Measurements from ENCODE around the gene SCIN. TPM values are rescaled to one million over a fixed set of nuclear protein-coding genes. Genes with fewer than 3 reads are reported as not detected.
"Not testable (repeated sequence)": the region's sequence is repeated elsewhere in the genome, so short reads cannot be mapped to it uniquely, and the experiment has no call there.

Gene SCIN
- total and polyA plus RNA-seq, 4 donors, result 0.23 to 9.1 (median 2.9) TPM

DNA sequence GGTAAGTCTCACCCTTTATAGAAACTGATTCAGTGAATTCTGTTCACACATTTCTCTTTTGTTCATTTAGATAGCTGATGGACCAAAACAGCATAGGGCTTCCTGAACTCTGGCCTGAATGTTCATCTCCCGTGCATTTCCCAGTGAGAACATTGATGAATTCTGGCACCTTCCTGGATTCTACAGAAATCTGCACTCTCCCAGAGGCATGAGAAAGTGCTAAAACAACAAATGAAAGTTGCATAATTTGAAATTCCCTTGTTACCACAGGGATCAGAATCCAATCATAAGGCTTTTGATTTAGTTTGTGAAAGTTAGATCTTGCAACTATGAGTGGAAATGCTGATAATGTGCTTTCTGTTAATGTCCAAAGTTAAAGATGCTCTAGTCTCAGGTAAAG, 29.7 kb upstream of the SCIN start:
- Histone ChIP-seq H3K4me3 (ENCODE audit: low read length in 2 of 2) (no peak overlapping the region), H3K27ac (ENCODE audit: low read depth in 1 of 2, low read length in 2 of 2) (no peak overlapping the region), H3K9me3 (ENCODE audit: control insufficient read depth, low read length) (no peaks in the 10 kb centered on the region), H3K27me3 (ENCODE audit: control insufficient read depth in 1 of 2, insufficient read depth in 2 of 2, low read length in 1 of 2) (peaks cover 0 to 2% of the 10 kb centered on the region in 2 donors), H3K36me3 (ENCODE audit: control insufficient read depth in 1 of 2, insufficient read depth in 2 of 2, low read length in 1 of 2) (no peaks in the 10 kb centered on the region), H3K4me1 (ENCODE audit: control insufficient read depth in 1 of 2, insufficient read depth in 2 of 2, low read length in 2 of 2) (no peaks in the 10 kb centered on the region)
- DNase-seq (no peak), ATAC-seq (ENCODE audit: low FRiP score) (no peak)
- intact Hi-C loops (cut with DNase I), result no loop called here
- 29 to 47% methylated on average over 1 of the region's 1 CpG for WGBS, 2 donors

DNA sequence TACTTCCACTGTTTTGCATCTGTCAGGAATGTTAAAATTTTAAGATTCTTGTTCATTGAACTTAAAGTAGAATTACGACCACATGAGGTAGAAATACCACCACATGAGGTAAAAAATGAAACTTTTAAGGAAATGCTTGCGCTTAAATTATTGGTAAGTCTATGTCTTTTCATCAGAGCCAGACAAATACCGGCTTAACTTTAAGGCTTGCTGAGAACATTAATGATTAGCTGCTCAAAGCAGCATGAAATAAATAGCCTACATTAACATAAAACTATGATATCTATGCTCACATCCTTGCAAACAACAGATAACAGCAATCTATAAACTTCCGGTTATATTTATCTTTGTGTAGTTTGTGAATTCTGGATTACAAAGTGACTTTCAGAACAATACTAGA, 26.9 kb upstream of the SCIN start:
- WGBS, 2 donors, result 63 to 73% methylated on average over 4 of the region's 4 CpGs
- Histone ChIP-seq H3K36me3 (ENCODE audit: control insufficient read depth in 1 of 2, insufficient read depth in 2 of 2, low read length in 1 of 2) (no peaks in the 10 kb centered on the region), H3K9me3 (ENCODE audit: control insufficient read depth, low read length) (no peaks in the 10 kb centered on the region), H3K4me1 (ENCODE audit: control insufficient read depth in 1 of 2, insufficient read depth in 2 of 2, low read length in 2 of 2) (no peaks in the 10 kb centered on the region), H3K27ac (ENCODE audit: low read depth in 1 of 2, low read length in 2 of 2) (no peak overlapping the region), H3K27me3 (ENCODE audit: control insufficient read depth in 1 of 2, insufficient read depth in 2 of 2, low read length in 1 of 2) (peaks cover 0 to 2% of the 10 kb centered on the region in 2 donors), H3K4me3 (ENCODE audit: low read length in 2 of 2) (no peak overlapping the region)
- ATAC-seq (ENCODE audit: low FRiP score), result no peak
- no peak for DNase-seq
- intact Hi-C loops (cut with DNase I), result no loop called here

DNA sequence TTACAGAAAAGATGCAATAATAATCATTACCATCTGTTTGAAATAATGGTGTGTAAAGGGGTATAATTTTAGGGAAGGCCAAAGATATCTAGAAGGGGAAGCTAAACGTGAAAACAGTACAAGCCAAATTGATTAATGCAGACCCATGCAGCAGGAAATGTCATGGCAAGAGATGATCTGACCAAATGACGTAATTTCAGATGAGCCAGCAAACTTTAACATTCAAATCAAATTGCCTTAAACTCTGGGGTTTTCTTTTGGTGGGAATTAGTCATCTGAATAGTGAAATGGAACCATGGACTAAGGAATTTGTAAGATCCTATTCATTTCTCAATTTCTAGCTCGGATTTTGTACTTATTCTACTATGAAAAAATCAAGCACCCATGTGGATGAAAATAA, 21.4 kb upstream of the SCIN start:
- no peaks in the 10 kb centered on the region for H3K9me3 ChIP-seq (ENCODE audit: control insufficient read depth, low read length)
- no peak for ATAC-seq (ENCODE audit: low FRiP score)
- no peaks in the 10 kb centered on the region for H3K36me3 ChIP-seq (ENCODE audit: control insufficient read depth in 1 of 2, insufficient read depth in 2 of 2, low read length in 1 of 2)
- no peaks in the 10 kb centered on the region for H3K4me1 ChIP-seq (ENCODE audit: control insufficient read depth in 1 of 2, insufficient read depth in 2 of 2, low read length in 2 of 2)
- no peak overlapping the region for H3K4me3 ChIP-seq (ENCODE audit: low read length in 2 of 2)
- DNase-seq, result no peak
- peaks cover 0 to 1% of the 10 kb centered on the region in 2 donors for H3K27me3 ChIP-seq (ENCODE audit: control insufficient read depth in 1 of 2, insufficient read depth in 2 of 2, low read length in 1 of 2)
- WGBS, 2 donors, result 53 to 62% methylated on average over 3 of the region's 3 CpGs
- intact Hi-C loops (cut with DNase I), result no loop called here
- no peak overlapping the region for H3K27ac ChIP-seq (ENCODE audit: low read depth in 1 of 2, low read length in 2 of 2)

DNA sequence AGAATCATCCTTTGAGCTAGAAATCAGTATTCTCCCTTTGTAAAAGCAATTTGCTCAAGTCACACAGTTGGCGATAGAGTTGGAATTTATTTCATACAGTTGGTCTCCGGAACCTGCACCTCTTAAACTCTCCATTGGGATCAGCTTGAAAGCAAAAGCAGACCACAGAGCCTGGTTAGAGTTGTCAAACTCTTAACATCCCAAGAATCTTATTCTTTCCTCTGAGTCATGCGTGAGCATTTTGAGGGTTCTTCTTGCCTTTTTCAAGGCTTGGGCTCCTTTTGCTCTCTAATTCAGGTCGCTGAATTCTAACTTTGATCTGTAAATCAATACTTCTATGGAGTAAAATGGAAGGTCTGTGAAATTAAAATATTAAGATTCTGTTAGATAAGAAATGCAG, 19.6 kb upstream of the SCIN start:
- ATAC-seq (ENCODE audit: low FRiP score) (no peak), DNase-seq (no peak)
- no peaks in the 10 kb centered on the region for H3K36me3 ChIP-seq (ENCODE audit: control insufficient read depth in 1 of 2, insufficient read depth in 2 of 2, low read length in 1 of 2)
- no peak overlapping the region for H3K4me3 ChIP-seq (ENCODE audit: low read length in 2 of 2)
- H3K27me3 ChIP-seq (ENCODE audit: control insufficient read depth in 1 of 2, insufficient read depth in 2 of 2, low read length in 1 of 2), result no peaks in the 10 kb centered on the region
- H3K27ac ChIP-seq (ENCODE audit: low read depth in 1 of 2, low read length in 2 of 2), result no peak overlapping the region
- no peaks in the 10 kb centered on the region for H3K9me3 ChIP-seq (ENCODE audit: control insufficient read depth, low read length)
- no peaks in the 10 kb centered on the region for H3K4me1 ChIP-seq (ENCODE audit: control insufficient read depth in 1 of 2, insufficient read depth in 2 of 2, low read length in 2 of 2)
- 91 to 96% methylated on average over 4 of the region's 4 CpGs for WGBS, 2 donors
- intact Hi-C loops (cut with DNase I), result no loop called here

DNA sequence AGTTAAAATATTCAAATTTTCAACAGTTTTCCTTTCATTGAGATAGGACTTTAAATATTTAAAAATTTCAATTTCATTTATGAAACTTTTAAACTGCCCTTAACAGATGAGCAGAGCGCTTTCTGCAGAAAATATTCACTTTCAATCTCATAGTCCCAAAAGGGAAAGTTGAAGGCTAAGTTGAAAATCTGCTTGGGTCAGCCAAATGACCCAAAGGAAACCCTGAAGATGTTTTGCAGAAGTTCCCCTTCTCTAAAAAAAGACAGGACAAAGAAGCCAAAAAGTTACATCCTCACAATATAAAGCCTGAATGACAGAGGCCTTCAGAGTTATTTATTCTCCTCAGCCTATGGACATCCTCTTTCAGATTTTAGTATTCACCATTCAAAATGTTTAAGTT, 17.6 kb upstream of the SCIN start:
- no peaks in the 10 kb centered on the region for H3K36me3 ChIP-seq (ENCODE audit: control insufficient read depth in 1 of 2, insufficient read depth in 2 of 2, low read length in 1 of 2)
- DNase-seq (no peak), ATAC-seq (ENCODE audit: low FRiP score) (no peak)
- WGBS, 2 donors, result 91 to 95% methylated on average over 1 of the region's 1 CpG
- no peaks in the 10 kb centered on the region for H3K27me3 ChIP-seq (ENCODE audit: control insufficient read depth in 1 of 2, insufficient read depth in 2 of 2, low read length in 1 of 2)
- intact Hi-C loops (cut with DNase I), result no loop called here
- no peaks in the 10 kb centered on the region for H3K4me1 ChIP-seq (ENCODE audit: control insufficient read depth in 1 of 2, insufficient read depth in 2 of 2, low read length in 2 of 2)
- no peak overlapping the region for H3K27ac ChIP-seq (ENCODE audit: low read depth in 1 of 2, low read length in 2 of 2)
- H3K4me3 ChIP-seq (ENCODE audit: low read length in 2 of 2), result no peak overlapping the region
- no peaks in the 10 kb centered on the region for H3K9me3 ChIP-seq (ENCODE audit: control insufficient read depth, low read length)

DNA sequence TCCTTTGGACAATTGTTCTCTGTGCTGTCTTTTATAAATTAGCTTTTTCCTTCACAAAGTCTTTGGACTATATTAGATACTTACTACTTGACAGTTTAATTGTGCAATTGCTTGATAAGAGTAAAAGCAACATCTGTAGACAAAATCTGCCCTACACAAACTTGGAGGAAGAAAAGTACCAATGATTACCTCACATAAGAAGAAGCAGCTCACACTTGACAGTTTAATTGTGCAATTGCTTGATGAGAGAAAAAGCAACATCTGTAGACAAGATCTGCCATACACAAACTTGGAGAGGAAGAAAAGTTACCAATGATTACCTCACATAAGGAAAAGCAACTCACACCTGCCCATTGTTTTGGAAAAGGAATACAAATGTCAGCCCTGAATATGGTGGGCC, 17.1 kb upstream of the SCIN start:
- DNase-seq (no peak), ATAC-seq (ENCODE audit: low FRiP score) (no peak)
- Histone ChIP-seq H3K27me3 (ENCODE audit: control insufficient read depth in 1 of 2, insufficient read depth in 2 of 2, low read length in 1 of 2) (no peaks in the 10 kb centered on the region), H3K36me3 (ENCODE audit: control insufficient read depth in 1 of 2, insufficient read depth in 2 of 2, low read length in 1 of 2) (no peaks in the 10 kb centered on the region), H3K4me3 (ENCODE audit: low read length in 2 of 2) (no peak overlapping the region), H3K27ac (ENCODE audit: low read depth in 1 of 2, low read length in 2 of 2) (no peak overlapping the region), H3K9me3 (ENCODE audit: control insufficient read depth, low read length) (peaks cover 2% of the 10 kb centered on the region), H3K4me1 (ENCODE audit: control insufficient read depth in 1 of 2, insufficient read depth in 2 of 2, low read length in 2 of 2) (no peaks in the 10 kb centered on the region)
- intact Hi-C loops (cut with DNase I), result no loop called here

DNA sequence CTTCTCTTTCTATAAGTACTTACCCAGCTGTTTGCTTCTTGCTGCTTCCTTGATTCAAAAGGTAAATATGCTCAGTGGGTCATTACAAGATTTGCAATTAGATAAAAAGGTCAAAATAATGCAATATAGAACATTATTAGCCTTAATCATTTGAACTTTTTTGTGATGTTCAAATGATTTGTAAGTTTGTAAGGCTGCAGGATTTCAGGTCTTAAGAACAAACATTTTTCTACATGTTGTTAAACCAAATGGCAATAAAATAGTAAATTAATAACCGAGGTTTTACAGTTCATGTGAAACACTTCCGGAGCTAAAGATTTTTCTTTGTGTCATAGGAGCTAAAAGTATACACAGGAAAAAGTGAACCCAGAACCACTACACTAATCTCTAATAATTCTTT, 16.2 kb upstream of the SCIN start:
- ATAC-seq (ENCODE audit: low FRiP score), result no peak

DNA sequence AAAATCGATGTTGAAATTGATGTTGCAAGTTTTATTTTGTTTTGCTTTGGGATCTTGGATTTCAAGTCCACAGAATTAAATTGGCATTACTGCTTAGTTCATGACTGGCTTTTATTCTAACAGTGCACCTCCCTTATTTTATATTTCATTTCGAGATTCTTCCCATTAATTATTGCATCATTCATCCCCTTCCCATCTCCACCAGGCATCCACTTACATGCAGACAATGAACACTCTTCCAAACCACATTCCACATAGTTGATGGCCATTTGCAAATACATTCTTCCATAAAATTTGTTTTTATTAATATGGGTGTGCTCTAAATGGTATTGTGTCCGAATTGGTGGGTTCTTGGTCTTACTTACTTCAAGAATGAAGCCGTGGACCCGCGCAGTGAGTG, 15.6 kb upstream of the SCIN start:
- H3K4me3 ChIP-seq (ENCODE audit: low read length in 2 of 2), result no peak overlapping the region
- peaks cover 2% of the 10 kb centered on the region for H3K9me3 ChIP-seq (ENCODE audit: control insufficient read depth, low read length)
- H3K27ac ChIP-seq (ENCODE audit: low read depth in 1 of 2, low read length in 2 of 2), result no peak overlapping the region
- H3K36me3 ChIP-seq (ENCODE audit: control insufficient read depth in 1 of 2, insufficient read depth in 2 of 2, low read length in 1 of 2), result no peaks in the 10 kb centered on the region
- no peaks in the 10 kb centered on the region for H3K4me1 ChIP-seq (ENCODE audit: control insufficient read depth in 1 of 2, insufficient read depth in 2 of 2, low read length in 2 of 2)
- no peaks in the 10 kb centered on the region for H3K27me3 ChIP-seq (ENCODE audit: control insufficient read depth in 1 of 2, insufficient read depth in 2 of 2, low read length in 1 of 2)
- WGBS, 2 donors, result 66 to 69% methylated on average over 6 of the region's 6 CpGs
- DNase-seq (no peak), ATAC-seq (ENCODE audit: low FRiP score) (no peak)
- intact Hi-C loops (cut with DNase I), result no loop called here

More for the DNA sequence above, 16.2 kb upstream of the SCIN start:
- intact Hi-C loops (cut with DNase I), result no loop called here
- no peak overlapping the region for H3K27ac ChIP-seq (ENCODE audit: low read depth in 1 of 2, low read length in 2 of 2)
- H3K27me3 ChIP-seq (ENCODE audit: control insufficient read depth in 1 of 2, insufficient read depth in 2 of 2, low read length in 1 of 2), result no peaks in the 10 kb centered on the region
- no peak for DNase-seq
- no peaks in the 10 kb centered on the region for H3K4me1 ChIP-seq (ENCODE audit: control insufficient read depth in 1 of 2, insufficient read depth in 2 of 2, low read length in 2 of 2)
- peaks cover 2% of the 10 kb centered on the region for H3K9me3 ChIP-seq (ENCODE audit: control insufficient read depth, low read length)
- WGBS, 2 donors, result 61 to 67% methylated on average over 2 of the region's 2 CpGs
- no peaks in the 10 kb centered on the region for H3K36me3 ChIP-seq (ENCODE audit: control insufficient read depth in 1 of 2, insufficient read depth in 2 of 2, low read length in 1 of 2)
- no peak overlapping the region for H3K4me3 ChIP-seq (ENCODE audit: low read length in 2 of 2)

DNA sequence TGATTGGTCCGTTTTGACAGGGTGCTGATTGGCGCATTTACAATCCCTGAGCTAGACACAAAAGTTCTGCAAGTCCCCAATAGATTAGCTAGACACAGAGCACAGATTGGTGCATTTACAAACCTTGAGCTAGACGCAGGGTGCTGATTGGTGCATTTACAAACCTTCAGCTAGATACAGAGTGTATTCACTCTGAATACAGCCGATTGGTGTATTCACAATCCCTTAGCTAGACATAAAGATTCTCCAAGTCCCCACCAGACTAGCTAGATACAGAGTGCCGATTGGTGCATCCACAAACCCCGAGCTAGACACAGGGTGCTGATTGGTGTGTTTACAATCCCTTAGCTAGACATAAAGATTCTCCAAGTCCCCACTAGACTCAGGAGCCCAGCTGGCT, 14.8 kb upstream of the SCIN start:
- H3K36me3 ChIP-seq (ENCODE audit: control insufficient read depth in 1 of 2, insufficient read depth in 2 of 2, low read length in 1 of 2); H3K4me3 ChIP-seq (ENCODE audit: low read length in 2 of 2); H3K9me3 ChIP-seq (ENCODE audit: control insufficient read depth, low read length); ATAC-seq (ENCODE audit: low FRiP score); H3K4me1 ChIP-seq (ENCODE audit: control insufficient read depth in 1 of 2, insufficient read depth in 2 of 2, low read length in 2 of 2); H3K27me3 ChIP-seq (ENCODE audit: control insufficient read depth in 1 of 2, insufficient read depth in 2 of 2, low read length in 1 of 2); intact Hi-C loops (cut with DNase I); DNase-seq; H3K27ac ChIP-seq (ENCODE audit: low read depth in 1 of 2, low read length in 2 of 2): not testable (repeated sequence)
- WGBS, 2 donors, result 76 to 78% methylated on average over 6 of the region's 6 CpGs
